Ishikawa (cell line): ENCODE measurements around the gene SH3TC2.
A peak's percentile ranks its signal among the peaks of the same experiment; 100 is the strongest.

ENCODE experiments used
- CEBPB ChIP-seq: IDR thresholded peaks from 2 replicates; pipeline ENCODE4 v1.6.1; 2012
- CREB1 ChIP-seq: IDR thresholded peaks from 2 replicates; pipeline ENCODE4 v1.6.1; 2012; ENCODE audit warnings: low read depth
- EGR1 ChIP-seq: IDR thresholded peaks from 2 replicates; pipeline ENCODE4 v1.6.1; 2012
- EP300 ChIP-seq: IDR thresholded peaks from 2 replicates; pipeline ENCODE4 v1.6.1; 2012; ENCODE audit warnings: borderline replicate concordance
- FOXM1 ChIP-seq: IDR thresholded peaks from 2 replicates; pipeline ENCODE4 v1.6.1; 2012; ENCODE audit warnings: low read depth, borderline replicate concordance
- MAX ChIP-seq: IDR thresholded peaks from 2 replicates; pipeline ENCODE4 v1.6.1; 2012
- NFIC ChIP-seq: IDR thresholded peaks from 2 replicates; pipeline ENCODE4 v1.6.1; 2012
- RAD21 ChIP-seq: IDR thresholded peaks from 2 replicates; pipeline ENCODE4 v1.6.1; 2012; ENCODE audit warnings: low read depth
- REST ChIP-seq: IDR thresholded peaks from 2 replicates; pipeline ENCODE4 v1.6.1; 2012; ENCODE audit warnings: low read depth, mild to moderate bottlenecking
- TAF1 ChIP-seq: IDR thresholded peaks from 2 replicates; pipeline ENCODE4 v1.6.1; 2012; ENCODE audit warnings: low read depth, mild to moderate bottlenecking
- TCF12 ChIP-seq: IDR thresholded peaks from 2 replicates; pipeline ENCODE4 v1.6.1; 2012; ENCODE audit warnings: low read depth
- TEAD4 ChIP-seq: IDR thresholded peaks from 2 replicates; pipeline ENCODE4 v1.6.1; 2012
- USF1 ChIP-seq: IDR thresholded peaks from 2 replicates; pipeline ENCODE4 v1.6.1; 2012
- YY1 ChIP-seq: IDR thresholded peaks from 2 replicates; pipeline ENCODE4 v1.6.1; 2012; ENCODE audit warnings: low read depth
- ZBTB7A ChIP-seq: IDR thresholded peaks from 2 replicates; pipeline ENCODE4 v1.6.1; 2012; ENCODE audit warnings: low read depth

Gene SH3TC2

GRCh38 chr5:148988328-148988727 lies 74.5 kb downstream of the SH3TC2 start:
- TF ChIP-seq TCF12 (no peak), TEAD4 (0 out of 2 replicates have a peak, but pooled peaks have one; percentile 16)

GRCh38 chr5:148986636-148987035 lies 76.2 kb downstream of the SH3TC2 start:
- TF ChIP-seq TCF12 (no peak), EGR1 (no peak), CREB1 (no peak), FOXM1 (no peak), YY1 (no peak), EP300 (no peak), CEBPB (no peak), TAF1 (no peak), MAX (no peak), REST (no peak), NFIC (no peak), TEAD4 (no peak), RAD21 (no peak), USF1 (no peak), ZBTB7A (no peak)

GRCh38 chr5:148984345-148984744 lies 78.5 kb downstream of the SH3TC2 start:
- no peak for TF ChIP-seq MAX
- no peak for TF ChIP-seq CREB1
- TF ChIP-seq CEBPB, result no peak
- TF ChIP-seq YY1, result no peak
- peak; percentile 79; the same call in 1 of the 2 replicates for TF ChIP-seq FOXM1
- TF ChIP-seq ZBTB7A, result no peak
- no peak for TF ChIP-seq TAF1
- TF ChIP-seq EP300, result peak; percentile 82; the same call in 1 of the 2 replicates
- TF ChIP-seq TCF12, result peak; percentile 61; the same call in 1 of the 2 replicates
- TF ChIP-seq REST, result no peak
- TF ChIP-seq USF1, result no peak
- no peak for TF ChIP-seq RAD21
- TF ChIP-seq TEAD4, result peak; percentile 92
- no peak; the same call in 1 of the 2 replicates for TF ChIP-seq NFIC
- no peak for TF ChIP-seq EGR1

- TF ChIP-seq USF1 (no peak), CEBPB (no peak), MAX (no peak), TCF12 (no peak), YY1 (no peak), RAD21 (no peak), NFIC (no peak), REST (no peak)
Measured at GRCh38 chr5:148981353-148981752, 81.5 kb downstream of the SH3TC2 start.
